OCI-LY3 (cell line): ENCODE data around the gene NSUN5.
"Not testable (repeated sequence)": the region's sequence is repeated elsewhere in the genome, so short reads cannot be mapped to it uniquely, and the experiment has no call there.

Experiments used
- H2AFZ ChIP-seq: fragments of 200-600, 300-600 bp; shearing (Covaris generic); 2 replicates; pipeline ENCODE4 v1.6.0; 2014; ENCODE audit warnings: antibody characterized with exemption, low read depth, low read length
- H3K27ac ChIP-seq: fragments of 200-600, 300-600 bp; sonication (generic); 2 replicates; pipeline ENCODE4 v1.5.1; 2014; ENCODE audit warnings: mild to moderate bottlenecking, low read length, moderate library complexity, mixed read lengths
- H3K27me3 ChIP-seq: fragments of 200-600, 300-600 bp; sonication (generic); 2 replicates; pipeline ENCODE4 v1.6.1; 2014; ENCODE audit warnings: low read depth, low read length, mixed read lengths
- H3K36me3 ChIP-seq: fragments of 200-600, 300-600 bp; sonication (generic); replicated peaks from 2 replicates; pipeline ENCODE3; 2014; ENCODE audit warnings: low read depth, low read length, mixed read lengths
- H3K4me1 ChIP-seq: fragments of 300-600, 200-600 bp; sonication (generic); 2 replicates; pipeline ENCODE4 v1.6.1; 2014; ENCODE audit warnings: low read length, mixed read lengths
- H3K4me2 ChIP-seq: fragments of 200-600, 300-600 bp; sonication (generic); 2 replicates; pipeline ENCODE4 v1.6.1; 2014; ENCODE audit warnings: low read length, mixed read lengths
- H3K4me3 ChIP-seq: fragments of 300-600, 200-600 bp; sonication (generic); 2 replicates; pipeline ENCODE4 v1.5.1; 2014; ENCODE audit warnings: antibody characterized with exemption, mild to moderate bottlenecking, low read length, moderate library complexity
- H3K79me2 ChIP-seq: fragments of 300-600, 200-600 bp; shearing (Covaris generic); 2 replicates; pipeline ENCODE4 v1.6.1; 2014; ENCODE audit warnings: mild to moderate bottlenecking, low read length, mixed read lengths
- H3K9ac ChIP-seq: fragments of 300-600, 200-600 bp; shearing (Covaris generic); 2 replicates; pipeline ENCODE4 v1.6.0; 2014; ENCODE audit warnings: mild to moderate bottlenecking, low read length, moderate library complexity
- H3K9me3 ChIP-seq: fragments of 200-600, 300-600 bp; shearing (Covaris generic); 2 replicates; pipeline ENCODE4 v1.6.1; 2014; ENCODE audit warnings: low read length, mixed read lengths; ENCODE audit not compliant: insufficient read depth
- H4K20me1 ChIP-seq: fragments of 200-600, 300-600 bp; sonication (generic); 2 replicates; pipeline ENCODE4 v1.6.1; 2016; ENCODE audit warnings: low read length, mixed read lengths; ENCODE audit not compliant: insufficient read depth

NSUN5 gene

GRCh38 chr7:73299812-73300211, 8.8 kb downstream of the NSUN5 start:
- not testable (repeated sequence) for H2AFZ ChIP-seq

DNA sequence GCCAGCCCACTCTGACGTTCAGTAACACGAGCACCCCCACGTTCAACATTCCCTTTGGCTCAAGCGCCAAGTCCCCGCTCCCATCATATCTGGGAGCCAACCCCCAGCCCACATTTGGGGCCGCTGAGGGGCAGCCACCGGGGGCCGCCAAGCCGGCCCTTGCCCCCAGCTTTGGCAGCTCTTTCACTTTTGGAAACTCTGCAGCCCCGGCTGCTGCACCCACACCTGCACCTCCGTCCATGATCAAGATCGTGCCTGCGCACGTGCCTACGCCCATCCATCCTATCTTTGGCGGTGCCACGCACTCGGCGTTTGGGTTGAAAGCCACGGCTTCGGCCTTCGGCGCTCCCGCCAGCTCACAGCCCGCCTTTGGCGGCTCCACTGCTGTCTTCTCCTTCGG, 10.9 kb downstream of the NSUN5 start:
- H3K4me3 ChIP-seq, H3K4me2 ChIP-seq, H4K20me1 ChIP-seq, H3K36me3 ChIP-seq, H3K27me3 ChIP-seq, H3K27ac ChIP-seq, H3K79me2 ChIP-seq, H3K9ac ChIP-seq, H3K4me1 ChIP-seq, H3K9me3 ChIP-seq, H2AFZ ChIP-seq: not testable (repeated sequence)

More at GRCh38 chr7:73299812-73300211, 8.8 kb downstream of the NSUN5 start:
- not testable (repeated sequence) for H3K27ac ChIP-seq, H3K36me3 ChIP-seq, H3K27me3 ChIP-seq, H3K4me1 ChIP-seq, H3K4me2 ChIP-seq, H3K79me2 ChIP-seq, H3K9me3 ChIP-seq, H4K20me1 ChIP-seq, H3K9ac ChIP-seq, H3K4me3 ChIP-seq

DNA sequence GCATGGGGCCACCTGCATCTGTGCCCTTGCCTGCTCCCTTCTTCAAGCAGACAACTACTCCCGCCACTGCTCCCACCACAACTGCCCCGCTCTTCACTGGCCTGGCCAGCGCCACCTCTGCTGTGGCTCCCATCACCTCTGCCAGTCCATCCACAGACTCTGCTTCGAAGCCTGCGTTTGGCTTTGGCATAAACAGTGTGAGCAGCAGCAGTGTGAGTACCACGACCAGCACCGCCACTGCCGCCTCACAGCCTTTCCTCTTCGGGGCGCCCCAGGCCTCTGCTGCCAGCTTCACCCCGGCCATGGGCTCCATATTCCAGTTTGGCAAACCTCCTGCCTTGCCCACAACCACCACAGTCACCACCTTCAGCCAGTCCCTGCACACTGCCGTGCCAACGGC, 11.4 kb downstream of the NSUN5 start:
- not testable (repeated sequence) for H3K4me2 ChIP-seq, H3K27ac ChIP-seq, H2AFZ ChIP-seq, H3K9ac ChIP-seq, H3K79me2 ChIP-seq, H4K20me1 ChIP-seq, H3K27me3 ChIP-seq, H3K4me1 ChIP-seq, H3K4me3 ChIP-seq, H3K9me3 ChIP-seq, H3K36me3 ChIP-seq

DNA sequence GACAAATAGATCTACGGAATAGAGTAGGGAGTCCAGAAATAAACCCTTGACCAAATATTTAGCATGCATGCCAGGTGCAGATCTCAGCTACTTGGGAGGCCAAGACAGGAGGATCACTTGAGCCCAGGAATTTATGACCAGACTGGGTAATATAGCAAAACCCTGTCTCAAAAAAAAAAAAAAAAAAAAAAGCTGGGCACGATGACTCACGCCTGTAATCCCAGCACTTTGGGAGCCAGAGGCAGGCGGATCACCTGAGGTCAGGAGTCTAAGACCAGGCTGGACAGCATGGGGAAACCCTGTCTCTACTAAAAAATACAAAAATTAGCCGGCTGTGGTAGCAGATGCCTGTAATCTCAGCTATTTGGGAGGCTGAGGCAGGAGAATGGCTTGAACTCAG, 31.4 kb downstream of the NSUN5 start:
- not testable (repeated sequence) for H3K79me2 ChIP-seq, H2AFZ ChIP-seq, H3K4me1 ChIP-seq, H3K9me3 ChIP-seq, H3K27ac ChIP-seq, H3K4me2 ChIP-seq, H4K20me1 ChIP-seq, H3K4me3 ChIP-seq, H3K27me3 ChIP-seq, H3K9ac ChIP-seq, H3K36me3 ChIP-seq

GRCh38 chr7:73267813-73268212, 40.8 kb downstream of the NSUN5 start:
- H3K4me3 ChIP-seq, H3K4me2 ChIP-seq, H3K9me3 ChIP-seq, H3K9ac ChIP-seq, H3K27me3 ChIP-seq, H2AFZ ChIP-seq, H3K4me1 ChIP-seq, H3K36me3 ChIP-seq, H3K27ac ChIP-seq, H4K20me1 ChIP-seq, H3K79me2 ChIP-seq: not testable (repeated sequence)

- not testable (repeated sequence) for H4K20me1 ChIP-seq, H3K27me3 ChIP-seq, H3K27ac ChIP-seq, H3K9ac ChIP-seq, H3K9me3 ChIP-seq, H3K79me2 ChIP-seq, H2AFZ ChIP-seq, H3K4me3 ChIP-seq, H3K4me2 ChIP-seq, H3K4me1 ChIP-seq, H3K36me3 ChIP-seq
These were observed 41.8 kb downstream of the NSUN5 start for GRCh38 chr7:73266719-73267368.

- H3K27ac ChIP-seq, H3K4me3 ChIP-seq, H3K9ac ChIP-seq, H3K9me3 ChIP-seq, H3K4me2 ChIP-seq, H4K20me1 ChIP-seq, H2AFZ ChIP-seq, H3K4me1 ChIP-seq, H3K36me3 ChIP-seq, H3K79me2 ChIP-seq, H3K27me3 ChIP-seq: not testable (repeated sequence)
These were observed 46.2 kb downstream of the NSUN5 start for GRCh38 chr7:73262416-73262815.
